HEK293 (cell line): ENCODE data around the gene KLHDC4.

ENCODE experiments used
- CTCF ChIA-PET: fragments of 350-600 bp; formaldehyde crosslinking; extraction: SDS; loops from one replicate; lab custom pipeline; 2021; ENCODE audit warnings: antibody characterized with exemption; lab: Yijun Ruan, JAX
- POLR2A ChIA-PET: fragments of 300-600 bp; formaldehyde crosslinking; extraction: SDS; loops from one replicate; lab custom pipeline; 2020; ENCODE audit warnings: antibody characterized with exemption, inconsistent platforms; lab: Yijun Ruan, JAX
- H3K27ac ChIP-seq: fragments of 200-500 bp; sonication (Bioruptor generic); 2 replicates; pipeline ENCODE4 v1.5.1; 2014; ENCODE audit warnings: low read depth, low read length, control low read depth, inconsistent platforms; ENCODE audit errors: extremely low read depth
- H3K36me3 ChIP-seq, 2 experiments: fragments of 200-500 bp in 1 of 2; sonication (Bioruptor generic) in 1 of 2; 1 replicate in 1 of 2; 2 replicates in 1 of 2; pipeline ENCODE4 v1.5.1; 2014 to 2017; ENCODE audit warnings: inconsistent platforms in 2 of 2, low read length in 2 of 2; ENCODE audit not compliant: control insufficient read depth in 2 of 2, insufficient read depth in 1 of 2
- H3K4me1 ChIP-seq: fragments of 200-500 bp; sonication (Bioruptor generic); 2 replicates; pipeline ENCODE4 v1.5.1; 2014; ENCODE audit warnings: mild to moderate bottlenecking, low read length, inconsistent platforms; ENCODE audit not compliant: control insufficient read depth, insufficient read depth
- H3K4me3 ChIP-seq: 2 replicates; pipeline ENCODE4 v1.5.1; 2011; ENCODE audit warnings: low read depth, mild to moderate bottlenecking, control low read depth, low read length, moderate library complexity
- H3K9me3 ChIP-seq: fragments of 200-500 bp; sonication (Bioruptor generic); 2 replicates; pipeline ENCODE4 v1.5.1; 2014; ENCODE audit warnings: low read depth, low read length, inconsistent platforms; ENCODE audit not compliant: control insufficient read depth, insufficient read depth
- KLF1 ChIP-seq: fragments of 450-650 bp; formaldehyde crosslinking; IDR thresholded peaks from 2 replicates; pipeline ENCODE4 v1.5.1; 2016; ENCODE audit warnings: missing biosample characterization, missing genetic modification characterization
- OVOL3 ChIP-seq: fragments of 450-650 bp; formaldehyde crosslinking; IDR thresholded peaks from 2 replicates; pipeline ENCODE4 v1.5.1; 2016; ENCODE audit warnings: missing biosample characterization, missing genetic modification characterization
- PRDM1 ChIP-seq: fragments of 450-650 bp; formaldehyde crosslinking; IDR thresholded peaks from 2 replicates; pipeline ENCODE4; 2016; ENCODE audit warnings: missing biosample characterization, missing genetic modification characterization
- SP2 ChIP-seq: fragments of 450-650 bp; formaldehyde crosslinking; IDR thresholded peaks from 2 replicates; pipeline ENCODE4 v1.5.1; 2016; ENCODE audit warnings: missing biosample characterization, missing genetic modification characterization
- SP3 ChIP-seq: fragments of 450-650 bp; formaldehyde crosslinking; IDR thresholded peaks from 2 replicates; pipeline ENCODE4 v1.5.1; 2016; ENCODE audit warnings: missing biosample characterization, missing genetic modification characterization
- ZBTB6 ChIP-seq: fragments of 450-650 bp; formaldehyde crosslinking; IDR thresholded peaks from 2 replicates; pipeline ENCODE4 v1.5.1; 2017; ENCODE audit warnings: missing biosample characterization, missing genetic modification characterization
- ZFHX2 ChIP-seq: fragments of 450-650 bp; formaldehyde crosslinking; conservative IDR thresholded peaks from 2 replicates; pipeline ENCODE4 v1.5.1; 2016; ENCODE audit warnings: missing biosample characterization, missing genetic modification characterization
- ZNF112 ChIP-seq: fragments of 450-650 bp; formaldehyde crosslinking; IDR thresholded peaks from 2 replicates; pipeline ENCODE4 v1.5.0; 2017; ENCODE audit warnings: missing biosample characterization, missing genetic modification characterization
- ZNF23 ChIP-seq: fragments of 450-650 bp; formaldehyde crosslinking; IDR thresholded peaks from 2 replicates; pipeline ENCODE4 v1.5.1; 2016; ENCODE audit warnings: missing biosample characterization, missing genetic modification characterization, borderline replicate concordance
- ZNF324 ChIP-seq: fragments of 450-650 bp; formaldehyde crosslinking; IDR thresholded peaks from 2 replicates; pipeline ENCODE4 v1.5.1; 2016; ENCODE audit warnings: missing biosample characterization, missing genetic modification characterization
- ZNF366 ChIP-seq: fragments of 450-650 bp; formaldehyde crosslinking; conservative IDR thresholded peaks from 2 replicates; pipeline ENCODE4 v1.5.1; 2016; ENCODE audit warnings: missing biosample characterization, missing genetic modification characterization
- ZNF426 ChIP-seq: fragments of 450-650 bp; formaldehyde crosslinking; IDR thresholded peaks from 2 replicates; pipeline ENCODE4 v1.5.1; 2017; ENCODE audit warnings: missing biosample characterization, missing genetic modification characterization, mild to moderate bottlenecking, inconsistent platforms, moderate library complexity
- ZNF596 ChIP-seq: fragments of 450-650 bp; IDR thresholded peaks from 2 replicates; pipeline ENCODE4 v1.5.0; 2018; ENCODE audit warnings: missing biosample characterization, mild to moderate bottlenecking, missing genetic modification characterization, moderate library complexity
- ZNF660 ChIP-seq: fragments of 450-650 bp; IDR thresholded peaks from 2 replicates; pipeline ENCODE4 v1.5.1; 2018; ENCODE audit warnings: missing biosample characterization, mild to moderate bottlenecking, missing genetic modification characterization
- ZNF677 ChIP-seq: fragments of 450-650 bp; IDR thresholded peaks from 2 replicates; pipeline ENCODE4 v1.5.0; 2018; ENCODE audit warnings: missing biosample characterization, mild to moderate bottlenecking, missing genetic modification characterization, moderate library complexity
- ZSCAN4 ChIP-seq: fragments of 450-650 bp; formaldehyde crosslinking; IDR thresholded peaks from 2 replicates; pipeline ENCODE4 v1.5.1; 2017; ENCODE audit warnings: missing biosample characterization, missing genetic modification characterization

Gene KLHDC4

GRCh38 chr16:87747626-87748414 lies 18.0 kb downstream of the KLHDC4 start:
- Histone ChIP-seq H3K36me3 (peaks cover 6 to 73% of the 10 kb centered on the region in 2 experiments; a peak in 2 of 3 replicates), H3K4me1 (no peaks in the 10 kb centered on the region), H3K4me3 (no peak overlapping the region), H3K9me3 (no peaks in the 10 kb centered on the region)
- POLR2A ChIA-PET, result interaction anchor here (0.6 kb wide), 1 partner anchor 1266 kb away, joined by 3 read pairs; no protein-coding TSS in a partner anchor
- CTCF ChIA-PET, result interaction anchor here (1.2 to 1.4 kb wide), 3 partner anchors 17 to 124 kb away, joined by 4 to 5 read pairs (median 5); no protein-coding TSS in a partner anchor
- TF ChIP-seq ZBTB6 (tag by site-specific recombination) (no peak), ZNF112 (no peak), SP3 (tag by site-specific recombination) (no peak), ZNF660 (tag by site-specific recombination) (no peak)
- TF ChIP-seq, all 188 proteins: peak for 0
- no peak overlapping the region for H3K27ac ChIP-seq

GRCh38 chr16:87746178-87746577 lies 19.6 kb downstream of the KLHDC4 start:
- no peak overlapping the region for H3K4me3 ChIP-seq
- ChIA-PET POLR2A (no interaction called here), CTCF (interaction anchor here (0.5 to 0.7 kb wide), 2 partner anchors 22 to 28 kb away, joined by 3 read pairs; no protein-coding TSS in a partner anchor)
- no peak overlapping the region for H3K27ac ChIP-seq
- H3K4me1 ChIP-seq, result no peaks in the 10 kb centered on the region
- H3K36me3 ChIP-seq, result peaks cover 0 to 82% of the 10 kb centered on the region in 2 experiments; a peak in 2 of 3 replicates
- 0 out of 2 replicates have a peak, but pooled peaks have one; percentile 35 for TF ChIP-seq PRDM1 (tag by site-specific recombination)
- no peak for TF ChIP-seq ZNF324
- peak; percentile 66 for TF ChIP-seq ZNF596 (tag by site-specific recombination)
- no peak for TF ChIP-seq OVOL3 (tag by site-specific recombination)
- TF ChIP-seq ZNF677, result no peak
- peak; percentile 56 for TF ChIP-seq ZNF366 (tag by site-specific recombination)
- TF ChIP-seq ZNF426 (tag by site-specific recombination), result no peak
- H3K9me3 ChIP-seq, result no peaks in the 10 kb centered on the region

GRCh38 chr16:87744750-87745514 lies 20.9 kb downstream of the KLHDC4 start:
- no peaks in the 10 kb centered on the region for H3K4me1 ChIP-seq
- CTCF ChIA-PET, result interaction anchor here (0.6 kb wide), 1 partner anchor 8 kb away, joined by 4 read pairs; no protein-coding TSS in a partner anchor
- POLR2A ChIA-PET, result no interaction called here
- TF ChIP-seq ZFHX2, result no peak
- no peak for TF ChIP-seq ZNF23 (tag by site-specific recombination)
- peak; percentile 19; the same call in 1 of the 2 replicates for TF ChIP-seq ZSCAN4
- TF ChIP-seq SP3 (tag by site-specific recombination), result 0 out of 2 replicates have a peak, but pooled peaks have one; percentile 19
- peak; percentile 98 for TF ChIP-seq KLF1 (tag by site-specific recombination)
- TF ChIP-seq SP2 (tag by site-specific recombination), result peak; percentile 33
- H3K36me3 ChIP-seq, result peaks cover 0 to 82% of the 10 kb centered on the region in 2 experiments; a peak in 2 of 3 replicates
- H3K27ac ChIP-seq, result no peak overlapping the region
- no peak overlapping the region for H3K4me3 ChIP-seq
- no peaks in the 10 kb centered on the region for H3K9me3 ChIP-seq
